HepG2 (cell line): Measurements from ENCODE around the gene LYZ. TPM values are rescaled to one million over a fixed set of nuclear protein-coding genes. Genes with fewer than 3 reads are reported as not detected.
A peak's percentile ranks its signal among the peaks of the same experiment; 100 is the strongest.

Experiments used
- ATAC-seq: fragments of 200-7000 bp; cut with Tn5 transposase; 3 replicates; pipeline ENCODE4 v1.9.1; 2020; ENCODE audit warnings: mild to moderate bottlenecking, moderate library complexity
- BruUV-seq: library from RNA; stranded (reverse); fragments of 400-500 nt; replicated peaks from 2 replicates; lab custom pipeline; 2021; lab: Mats Ljungman, UMichigan
- CTCF ChIA-PET: fragments of 300-600 bp; formaldehyde crosslinking; extraction: SDS; loops from one replicate; lab custom pipeline; 2021; ENCODE audit warnings: low total read pairs, inconsistent platforms, low intra/inter-chr PET ratio; lab: Yijun Ruan, JAX
- POLR2A ChIA-PET: fragments of 350-600 bp; sonication (Branson Sonifier 250); formaldehyde crosslinking; loops from one replicate; lab custom pipeline; 2020; ENCODE audit warnings: antibody characterized with exemption, inconsistent platforms; lab: Yijun Ruan, JAX
- DNase-seq: peaks from one replicate; pipeline ENCODE4 v3.0.0-alpha.2; 2015; ENCODE audit warnings: low spot score
- FAIRE-seq: peaks from 3 replicates; lab custom pipeline; 2011; peaks lifted over from hg19 to GRCh38; lab: Jason Lieb, UNC
- H2AFZ ChIP-seq: one replicate; pipeline ENCODE4 v1.6.1; 2011; ENCODE audit warnings: low read length, inconsistent platforms
- H3K27ac ChIP-seq: fragments of 300-600 bp; 3 replicates; pipeline ENCODE4 v1.8.0; 2011; ENCODE audit warnings: mixed run types, mild to moderate bottlenecking, mixed read lengths, low read length, inconsistent platforms; ENCODE audit not compliant: insufficient read depth; ENCODE audit errors: extremely low read length
- H3K27me3 ChIP-seq, 2 experiments: fragments of 200-600 bp in 1 of 2; 2 replicates in 1 of 2; 3 replicates in 1 of 2; pipeline versions ENCODE4 v1.6.0 to v1.8.0; 2011; ENCODE audit warnings: low read length in 2 of 2, mild to moderate bottlenecking in 2 of 2, moderate library complexity in 2 of 2, inconsistent platforms in 1 of 2; ENCODE audit not compliant: insufficient read depth in 2 of 2, control insufficient read depth in 1 of 2
- H3K36me3 ChIP-seq, 2 experiments: fragments of 200-600 bp in 1 of 2; replicated peaks in 1 of 2; 2 replicates in 1 of 2; 3 replicates in 1 of 2; pipeline versions ENCODE4 v1.5.1 to v1.8.0; 2011; ENCODE audit warnings: low read length in 2 of 2, inconsistent platforms in 1 of 2; ENCODE audit not compliant: insufficient read depth in 2 of 2, control insufficient read depth in 1 of 2
- H3K4me1 ChIP-seq: 2 replicates; pipeline ENCODE4 v1.5.1; 2012; ENCODE audit warnings: low read length, inconsistent platforms; ENCODE audit not compliant: insufficient read depth
- H3K4me2 ChIP-seq: 2 replicates; pipeline ENCODE4 v1.6.0; 2011; ENCODE audit warnings: low read depth, low read length, inconsistent platforms
- H3K4me3 ChIP-seq, 3 experiments: fragments of 200-600 bp in 1 of 3; sonication (generic), shearing (Covaris generic) in 1 of 3; replicated peaks in 1 of 3; 2 replicates each; pipeline ENCODE4 v1.5.1; 2011 to 2016; ENCODE audit warnings: low read length in 3 of 3, inconsistent platforms in 2 of 3, low read depth in 2 of 3, mild to moderate bottlenecking in 2 of 3, control low read depth in 1 of 3, mixed read lengths in 1 of 3; ENCODE audit not compliant: insufficient read depth in 1 of 3
- H3K79me2 ChIP-seq: one replicate; pipeline ENCODE4 v1.6.1; 2011; ENCODE audit warnings: low read length, inconsistent platforms; ENCODE audit not compliant: insufficient read depth
- H3K9ac ChIP-seq: 2 replicates; pipeline ENCODE4 v1.6.0; 2011; ENCODE audit warnings: mild to moderate bottlenecking, low read depth, low read length, inconsistent platforms; ENCODE audit not compliant: insufficient read depth
- H3K9me3 ChIP-seq: 2 replicates; pipeline ENCODE4 v1.5.1; 2012; ENCODE audit warnings: mild to moderate bottlenecking, low read length
- H4K20me1 ChIP-seq: 2 replicates; pipeline ENCODE4 v1.6.0; 2011; ENCODE audit warnings: inconsistent platforms, mild to moderate bottlenecking, low read length, moderate library complexity; ENCODE audit not compliant: insufficient read depth
- CHCHD3 ChIP-seq: sonication (generic); formaldehyde crosslinking; IDR thresholded peaks from 2 replicates; pipeline ENCODE4 v1.8.0; 2022; ENCODE audit warnings: mild to moderate bottlenecking, missing genetic modification reagents, moderate library complexity
- GLI4 ChIP-seq: sonication (generic); formaldehyde crosslinking; IDR thresholded peaks from 2 replicates; pipeline ENCODE4 v1.5.1; 2020; ENCODE audit warnings: missing genetic modification reagents, mild to moderate bottlenecking, moderate library complexity, borderline replicate concordance
- HMGXB4 ChIP-seq, 2 experiments: sonication (generic) in 1 of 2; formaldehyde crosslinking in 1 of 2; IDR thresholded peaks; 2 replicates each; pipeline versions ENCODE4 v1.4.0 to v1.6.1; 2018 to 2020; ENCODE audit warnings: missing genetic modification reagents in 2 of 2, borderline replicate concordance in 1 of 2, low read depth in 1 of 2, mild to moderate bottlenecking in 1 of 2, missing biosample characterization in 1 of 2
- LRRFIP1 ChIP-seq: sonication (generic); formaldehyde crosslinking; conservative IDR thresholded peaks from 2 replicates; pipeline ENCODE4 v1.4.0; 2020; ENCODE audit warnings: missing genetic modification reagents
- MXD3 ChIP-seq: IDR thresholded peaks from 2 replicates; pipeline ENCODE4 v1.6.1; 2016; ENCODE audit warnings: mild to moderate bottlenecking, missing biosample characterization, missing genetic modification reagents
- NBN ChIP-seq: fragments of 450-650 bp; conservative IDR thresholded peaks from 2 replicates; pipeline ENCODE4 v1.6.1; 2017
- PRDM4 ChIP-seq: sonication (generic); formaldehyde crosslinking; IDR thresholded peaks from 2 replicates; pipeline ENCODE4 v1.9.0; 2021; ENCODE audit warnings: missing genetic modification reagents, borderline replicate concordance
- TARDBP ChIP-seq: sonication (generic); formaldehyde crosslinking; IDR thresholded peaks from 2 replicates; pipeline ENCODE4 v1.8.0; 2022; ENCODE audit warnings: mild to moderate bottlenecking, missing genetic modification reagents
- TSC22D2 ChIP-seq: sonication (generic); formaldehyde crosslinking; IDR thresholded peaks from 2 replicates; pipeline ENCODE4 v1.5.1; 2020; ENCODE audit warnings: missing genetic modification reagents, mild to moderate bottlenecking, borderline replicate concordance
- ZNF264 ChIP-seq: sonication (generic); formaldehyde crosslinking; IDR thresholded peaks from 2 replicates; pipeline ENCODE4 v1.4.0; 2020; ENCODE audit warnings: missing genetic modification reagents
- ZNF574 ChIP-seq: sonication (generic); formaldehyde crosslinking; IDR thresholded peaks from 2 replicates; pipeline ENCODE4 v1.4.0; 2020; ENCODE audit warnings: missing genetic modification reagents
- WGBS: methylation state at CpG from one replicate; pipeline ENCODE4 v1.1.6; 2017; ENCODE audit warnings: low lambda C conversion rate; 5-methylcytosine and 5-hydroxymethylcytosine counted together
- in situ Hi-C: cut with HindIII; loops from 2 replicates; pipeline ENCODE4 v1.10.0; 2017; ENCODE audit warnings: low pct_unique_long_range_greater_than_20kb; ENCODE audit not compliant: extremely low pct_ligation_motif_present
- intact Hi-C: fragments of 100-400 bp; cut with micrococcal nuclease; formaldehyde crosslinking; loops from one replicate; pipeline ENCODE4 v1.10.0; 2022; ENCODE audit not compliant: unreplicated experiment
- polyA plus RNA-seq, 8 experiments: library from polyadenylated mRNA; depleted of rRNA in 3 of 8; stranded (reverse) in 7 of 8; unstranded in 1 of 8; fragments of >200 nt; fragmentation: Illumina TruSeq in 4 of 8; extraction: Trizol in 4 of 8; gene quantifications; 2 replicates each; pipeline versions ENCODE4 v1.2.1 to v1.2.3, GENCODE V29; 2011 to 2016; ENCODE audit warnings: low read depth in 4 of 8, missing spikeins in 1 of 8, mixed read lengths in 1 of 8; ENCODE audit not compliant: insufficient read depth in 1 of 8
- total RNA-seq, 5 experiments: library from RNA; depleted of rRNA; stranded (reverse); fragments of >200 nt; fragmentation: Illumina TruSeq; extraction: Trizol; gene quantifications; 2 replicates each; pipeline ENCODE4 v1.2.3, GENCODE V29; 2016; ENCODE audit warnings: low read depth in 1 of 5

LYZ gene
- total and polyA plus RNA-seq, 2 of the 13 experiments (the other 11 are each of a cell fraction or from before 2014, with no cell fraction given): 1,788 to 2,054 TPM

GRCh38 chr12:69331909-69332684 is 16.1 kb upstream of the LYZ start:
- H3K27ac ChIP-seq: peak overlapping the region; percentile 99
- H3K79me2 ChIP-seq: peaks cover 49% of the 10 kb centered on the region
- no peaks in the 10 kb centered on the region for H3K9me3 ChIP-seq
- H3K27me3 ChIP-seq: no peaks in the 10 kb centered on the region; a peak in 1 of 5 replicates
- ChIA-PET CTCF (no interaction called here), POLR2A (interaction anchor here (1.0 to 11.9 kb wide), 13 partner anchors 7 to 545 kb away, joined by 3 to 229 read pairs (median 6); partner anchors contain the start of gene LYZ)
- peaks cover 4 to 7% of the 10 kb centered on the region in 2 experiments for H3K36me3 ChIP-seq
- 0% methylated on average over 12 of the region's 20 CpGs for WGBS
- H2AFZ ChIP-seq: no peak overlapping the region
- peak; percentile 54 for ATAC-seq
- TSS peak; percentile 59 for BruUV-seq
- H3K4me3 ChIP-seq: peak overlapping the region; percentile 64 to 97 (median 88)
- peak overlapping the region; percentile 98 for H3K9ac ChIP-seq
- peak; percentile 21 for FAIRE-seq
- no peaks in the 10 kb centered on the region for H4K20me1 ChIP-seq
- H3K4me2 ChIP-seq: peak overlapping the region; percentile 89
- H3K4me1 ChIP-seq: peaks cover 67% of the 10 kb centered on the region
- in situ Hi-C loops (no loop called here), intact Hi-C loops (loop anchor here (2.0 to 10.0 kb wide), 2 partner anchors 41 to 177 kb away; no protein-coding TSS in a partner anchor)
- no peak for DNase-seq
- TF ChIP-seq PRDM4 (CRISPR knock-in tag) (no peak; the same call in 1 of the 2 replicates), LRRFIP1 (CRISPR knock-in tag) (no peak), TARDBP (CRISPR knock-in tag) (no peak), GLI4 (CRISPR knock-in tag) (no peak), CHCHD3 (no peak), NBN (no peak), ZNF264 (no peak), ZNF574 (CRISPR knock-in tag) (0 out of 2 replicates have a peak, but pooled peaks have one; percentile 39), TSC22D2 (peak; percentile 9; the same call in 1 of the 2 replicates), MXD3 (no peak), HMGXB4 (CRISPR knock-in tag; IDR thresholded peaks at IDR 0.05; ENCODE audit: borderline replicate concordance in 1 of 2, low read depth in 1 of 2) (peak in 1 of 2 experiments; percentile 41; a peak in 1 of 4 replicates)
